Esophagus muscularis mucosa (tissue), 4 donors: Measurements from ENCODE around the gene RASL10A. TPM values are rescaled to one million over a fixed set of nuclear protein-coding genes. Genes with fewer than 3 reads are reported as not detected.

ENCODE experiments used
- DNase-seq: peaks from one replicate; pipeline ENCODE4 v3.0.0-alpha.2; 2017; ENCODE audit errors: extremely low spot score
- H3K27ac ChIP-seq, 4 donors: fragments of 200-600 bp; sonication (generic); replicated peaks in 1 of 4; 1 replicate in 3 of 4; 2 replicates in 1 of 4; pipeline ENCODE4 v1.5.1; 2016 to 2019; ENCODE audit warnings: mild to moderate bottlenecking in 1 of 4
- H3K27me3 ChIP-seq, 4 donors: fragments of 200-600 bp; sonication (generic); one replicate each; pipeline versions ENCODE4 v1.5.1 to v1.6.0; 2016 to 2019
- H3K36me3 ChIP-seq, 4 donors: fragments of 200-600 bp; sonication (generic); one replicate each; pipeline ENCODE4 v1.5.1; 2016 to 2019
- H3K4me1 ChIP-seq, 4 donors: fragments of 200-600 bp; sonication (generic); one replicate each; pipeline ENCODE4 v1.5.1; 2016 to 2019
- H3K4me3 ChIP-seq, 4 donors: fragments of 200-600 bp; sonication (generic); 1 replicate in 2 of 4; 2 replicates in 2 of 4; pipeline ENCODE4 v1.5.1; 2016 to 2019; ENCODE audit warnings: mild to moderate bottlenecking in 4 of 4, moderate library complexity in 1 of 4
- H3K9me3 ChIP-seq, 4 donors: fragments of 200-600 bp; sonication (generic); 1 replicate in 3 of 4; 2 replicates in 1 of 4; pipeline ENCODE4 v1.5.1; 2016 to 2019
- EP300 ChIP-seq: sonication (generic); formaldehyde crosslinking; IDR thresholded peaks from one replicate; pipeline ENCODE4 v1.6.1; 2017; ENCODE audit warnings: antibody characterized with exemption
- POLR2A ChIP-seq: fragments of 450-650 bp; IDR thresholded peaks from one replicate; pipeline ENCODE4 v1.6.1; 2017; ENCODE audit warnings: antibody characterized with exemption, moderate library complexity, mild to moderate bottlenecking, low read depth
- POLR2AphosphoS5 ChIP-seq, 2 donors: sonication (generic); formaldehyde crosslinking; IDR thresholded peaks; one replicate each; pipeline ENCODE4 v1.6.1; 2017; ENCODE audit warnings: antibody characterized with exemption in 2 of 2
- WGBS: methylation state at CpG from one replicate; pipeline ENCODE4 v1.1.5; 2018; 5-methylcytosine and 5-hydroxymethylcytosine counted together
- intact Hi-C: fragments of 100-400 bp; cut with DNase I; formaldehyde crosslinking; loops from one replicate; pipeline ENCODE4 v1.15.1; 2023
- total RNA-seq, 4 donors: library from RNA; depleted of rRNA; stranded (reverse); fragments of >200 nt; gene quantifications; one replicate each; pipeline versions ENCODE4 v1.1.0 to v1.2.1, GENCODE V29; 2016
- TF ChIP-seq, protein P1 (sequence below), 3 experiments: fragments of 200-600 bp in 2 of 3; fragments of 450-650 bp in 1 of 3; sonication (generic) in 2 of 3; IDR thresholded peaks; one replicate each; pipeline ENCODE4 v1.5.1; 2017 to 2019; ENCODE audit warnings: antibody characterized with exemption in 3 of 3, mild to moderate bottlenecking in 2 of 3, moderate library complexity in 1 of 3

Gene RASL10A
- total RNA-seq, 4 donors from 2014 or later = 0.50 to 1.6 (median 0.84) TPM; not detected in 1

DNA sequence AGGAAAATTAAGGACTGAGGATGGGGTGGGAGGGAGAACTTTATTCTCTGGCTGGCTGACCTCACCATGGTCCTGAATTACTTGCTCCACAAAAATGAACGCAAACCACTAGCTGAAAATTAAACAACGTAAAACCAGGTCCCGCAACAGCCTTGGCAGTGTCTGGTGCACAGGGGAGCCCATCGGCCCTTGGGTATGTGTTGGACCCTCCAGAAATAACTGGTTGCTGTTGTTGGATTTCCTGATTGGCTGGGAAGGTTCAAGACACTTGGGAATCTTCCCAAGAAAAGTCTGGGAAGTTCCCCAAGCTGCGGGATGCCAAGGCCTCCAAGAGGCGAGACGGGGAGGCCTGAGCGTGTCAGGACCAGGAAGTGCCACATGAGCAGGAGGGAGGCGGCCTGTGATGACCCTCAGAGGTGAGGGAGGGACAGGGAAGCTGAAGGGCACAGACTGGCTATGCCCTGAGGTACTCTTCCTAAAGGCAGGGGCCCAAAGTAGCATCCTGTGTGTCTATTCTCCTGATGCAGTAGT, 10.4 kb upstream of the RASL10A start:
- TF ChIP-seq EP300 (no peak), POLR2AphosphoS5 (IDR thresholded peaks at IDR 0.05) (no peak), POLR2A (no peak)
- TF ChIP-seq, protein P1, sequence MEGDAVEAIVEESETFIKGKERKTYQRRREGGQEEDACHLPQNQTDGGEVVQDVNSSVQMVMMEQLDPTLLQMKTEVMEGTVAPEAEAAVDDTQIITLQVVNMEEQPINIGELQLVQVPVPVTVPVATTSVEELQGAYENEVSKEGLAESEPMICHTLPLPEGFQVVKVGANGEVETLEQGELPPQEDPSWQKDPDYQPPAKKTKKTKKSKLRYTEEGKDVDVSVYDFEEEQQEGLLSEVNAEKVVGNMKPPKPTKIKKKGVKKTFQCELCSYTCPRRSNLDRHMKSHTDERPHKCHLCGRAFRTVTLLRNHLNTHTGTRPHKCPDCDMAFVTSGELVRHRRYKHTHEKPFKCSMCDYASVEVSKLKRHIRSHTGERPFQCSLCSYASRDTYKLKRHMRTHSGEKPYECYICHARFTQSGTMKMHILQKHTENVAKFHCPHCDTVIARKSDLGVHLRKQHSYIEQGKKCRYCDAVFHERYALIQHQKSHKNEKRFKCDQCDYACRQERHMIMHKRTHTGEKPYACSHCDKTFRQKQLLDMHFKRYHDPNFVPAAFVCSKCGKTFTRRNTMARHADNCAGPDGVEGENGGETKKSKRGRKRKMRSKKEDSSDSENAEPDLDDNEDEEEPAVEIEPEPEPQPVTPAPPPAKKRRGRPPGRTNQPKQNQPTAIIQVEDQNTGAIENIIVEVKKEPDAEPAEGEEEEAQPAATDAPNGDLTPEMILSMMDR (IDR thresholded peaks at IDR 0.05) = no peak
- no peaks in the 10 kb centered on the region for H3K9me3 ChIP-seq
- H3K27me3 ChIP-seq = no peaks in the 10 kb centered on the region
- intact Hi-C loops = no loop called here
- H3K27ac ChIP-seq = no peak overlapping the region
- H3K36me3 ChIP-seq = peaks cover 16 to 49% (median 46%) of the 10 kb centered on the region in 4 donors
- peaks cover 4 to 16% (median 5%) of the 10 kb centered on the region in 4 donors for H3K4me1 ChIP-seq
- 61% methylated on average over 9 of the region's 9 CpGs for WGBS
- no peak overlapping the region for H3K4me3 ChIP-seq
- DNase-seq = no peak

DNA sequence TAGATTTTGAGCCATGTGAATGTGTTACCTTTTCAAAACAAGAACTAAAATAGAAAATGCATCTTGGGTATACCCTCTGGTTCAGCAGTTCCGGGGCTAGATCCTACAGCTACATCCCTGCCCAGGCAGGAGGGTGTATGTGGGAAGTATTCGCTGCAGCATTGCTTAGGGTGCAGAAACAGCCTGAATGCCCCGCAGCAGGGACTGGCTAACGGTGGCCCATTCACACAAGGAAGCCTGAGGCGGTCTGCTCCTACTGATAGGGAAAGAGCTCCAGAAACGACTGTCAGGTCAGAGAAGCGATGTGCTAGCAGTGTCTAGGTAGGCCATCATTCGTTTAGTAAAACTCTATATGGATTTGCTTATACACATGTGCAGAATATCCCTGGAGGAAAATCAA, 9.9 kb upstream of the RASL10A start:
- H3K27me3 ChIP-seq = no peaks in the 10 kb centered on the region
- H3K4me3 ChIP-seq = no peak overlapping the region
- 78% methylated on average over 8 of the region's 8 CpGs for WGBS
- H3K9me3 ChIP-seq = no peaks in the 10 kb centered on the region
- no peak for DNase-seq
- no peak overlapping the region for H3K27ac ChIP-seq
- peaks cover 15 to 44% (median 41%) of the 10 kb centered on the region in 4 donors for H3K36me3 ChIP-seq
- peaks cover 0 to 11% (median 2%) of the 10 kb centered on the region in 4 donors for H3K4me1 ChIP-seq
- intact Hi-C loops = no loop called here
- no peak for TF ChIP-seq POLR2AphosphoS5 (IDR thresholded peaks at IDR 0.05)
- no peak for TF ChIP-seq EP300
- TF ChIP-seq, protein P1 (IDR thresholded peaks at IDR 0.05) = no peak
- TF ChIP-seq POLR2A = no peak

DNA sequence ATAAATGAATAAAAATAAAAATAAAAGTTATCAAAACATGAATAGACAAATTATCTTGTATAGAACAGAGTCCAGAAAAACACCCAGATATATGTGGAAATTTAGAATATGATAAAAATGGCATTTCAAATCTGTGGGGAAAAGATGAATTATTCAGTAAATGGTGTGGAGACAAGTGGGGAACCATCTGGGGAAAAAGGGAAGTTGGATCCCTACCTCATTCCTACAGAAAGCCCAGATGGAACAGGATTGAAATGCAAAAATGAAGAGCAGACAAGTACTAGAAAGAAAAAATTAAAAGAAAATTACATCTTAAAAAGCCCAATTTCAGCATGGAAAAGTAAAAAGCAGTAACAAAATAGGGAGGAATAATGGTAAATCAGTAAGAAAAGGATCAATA, 8.1 kb upstream of the RASL10A start:
- no peak for DNase-seq
- intact Hi-C loops = no loop called here
- Histone ChIP-seq H3K27ac (no peak overlapping the region), H3K4me1 (peaks cover 0 to 10% (median 0%) of the 10 kb centered on the region in 4 donors), H3K9me3 (no peaks in the 10 kb centered on the region), H3K4me3 (no peak overlapping the region), H3K36me3 (peaks cover 4 to 27% (median 24%) of the 10 kb centered on the region in 4 donors), H3K27me3 (no peaks in the 10 kb centered on the region)
- TF ChIP-seq POLR2A (no peak), EP300 (no peak), POLR2AphosphoS5 (IDR thresholded peaks at IDR 0.05) (no peak)
- TF ChIP-seq, protein P1 (IDR thresholded peaks at IDR 0.05) = no peak

DNA sequence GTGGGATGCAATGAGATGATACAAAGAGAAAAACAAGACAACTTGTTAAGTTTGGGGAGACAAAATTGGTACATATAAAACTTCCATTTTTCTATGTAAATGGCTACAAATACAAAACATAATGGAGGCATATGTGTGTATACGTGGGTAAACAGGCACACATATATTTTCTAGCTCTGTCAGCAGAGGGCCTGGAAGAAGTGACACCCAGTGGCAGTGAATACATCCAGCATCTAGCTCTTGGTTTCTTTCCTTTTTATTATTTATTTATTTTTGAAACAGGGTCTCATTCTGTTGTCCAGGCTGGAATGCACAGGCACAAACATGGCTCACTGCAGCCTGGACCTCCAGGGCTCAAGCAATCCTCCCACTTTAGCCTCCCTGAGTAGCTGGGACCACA, 5.0 kb upstream of the RASL10A start:
- 58% methylated on average over 1 of the region's 1 CpG for WGBS

More for the DNA sequence above, 5.0 kb upstream of the RASL10A start:
- H3K4me3 ChIP-seq = no peak overlapping the region
- H3K9me3 ChIP-seq = no peaks in the 10 kb centered on the region
- peaks cover 0 to 14% (median 2%) of the 10 kb centered on the region in 4 donors for H3K27me3 ChIP-seq
- H3K27ac ChIP-seq = no peak overlapping the region
- no peak for DNase-seq
- TF ChIP-seq, protein P1 (IDR thresholded peaks at IDR 0.05) = no peak
- TF ChIP-seq POLR2AphosphoS5 (IDR thresholded peaks at IDR 0.05) = no peak
- TF ChIP-seq POLR2A = no peak
- no peak for TF ChIP-seq EP300
- peaks cover 4 to 5% (median 4%) of the 10 kb centered on the region in 4 donors for H3K4me1 ChIP-seq
- intact Hi-C loops = no loop called here
- no peaks in the 10 kb centered on the region for H3K36me3 ChIP-seq
